ENCODE data around the gene TMEM109.

Gene TMEM109

DNA sequence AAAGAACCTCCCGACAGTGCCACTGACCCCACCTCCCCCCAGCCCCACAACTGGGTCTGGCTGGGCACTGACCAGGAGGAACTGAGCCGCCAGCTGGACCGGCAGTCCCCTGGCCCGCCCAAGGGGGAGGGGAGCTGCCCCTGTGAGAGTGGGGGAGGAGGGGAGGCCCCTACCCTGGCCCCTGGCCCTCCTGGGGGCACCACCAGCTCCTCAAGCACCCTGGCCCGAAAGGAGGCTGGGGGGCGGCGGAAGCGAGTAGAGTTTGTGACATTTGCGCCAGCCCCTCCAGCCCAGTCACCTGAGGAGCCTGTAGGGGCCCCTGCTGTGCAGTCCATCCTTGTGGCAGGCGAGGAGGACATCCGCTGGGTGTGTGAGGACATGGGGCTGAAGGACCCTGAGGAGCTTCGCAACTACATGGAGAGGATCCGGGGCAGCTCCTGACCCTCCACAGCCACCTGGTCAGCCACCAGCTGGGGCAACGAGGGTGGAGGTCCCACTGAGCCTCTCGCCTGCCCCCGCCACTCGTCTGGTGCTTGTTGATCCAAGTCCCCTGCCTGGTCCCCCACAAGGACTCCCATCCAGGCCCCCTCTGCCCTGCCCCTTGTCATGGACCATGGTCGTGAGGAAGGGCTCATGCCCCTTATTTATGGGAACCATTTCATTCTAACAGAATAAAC, 22.6 kb downstream of the TMEM109 start:
- H3K36me3 ChIP-seq (ENCODE audit: control insufficient read depth, insufficient read depth, low read length), result peaks cover 26% of the 10 kb centered on the region
- TF ChIP-seq, protein P1, sequence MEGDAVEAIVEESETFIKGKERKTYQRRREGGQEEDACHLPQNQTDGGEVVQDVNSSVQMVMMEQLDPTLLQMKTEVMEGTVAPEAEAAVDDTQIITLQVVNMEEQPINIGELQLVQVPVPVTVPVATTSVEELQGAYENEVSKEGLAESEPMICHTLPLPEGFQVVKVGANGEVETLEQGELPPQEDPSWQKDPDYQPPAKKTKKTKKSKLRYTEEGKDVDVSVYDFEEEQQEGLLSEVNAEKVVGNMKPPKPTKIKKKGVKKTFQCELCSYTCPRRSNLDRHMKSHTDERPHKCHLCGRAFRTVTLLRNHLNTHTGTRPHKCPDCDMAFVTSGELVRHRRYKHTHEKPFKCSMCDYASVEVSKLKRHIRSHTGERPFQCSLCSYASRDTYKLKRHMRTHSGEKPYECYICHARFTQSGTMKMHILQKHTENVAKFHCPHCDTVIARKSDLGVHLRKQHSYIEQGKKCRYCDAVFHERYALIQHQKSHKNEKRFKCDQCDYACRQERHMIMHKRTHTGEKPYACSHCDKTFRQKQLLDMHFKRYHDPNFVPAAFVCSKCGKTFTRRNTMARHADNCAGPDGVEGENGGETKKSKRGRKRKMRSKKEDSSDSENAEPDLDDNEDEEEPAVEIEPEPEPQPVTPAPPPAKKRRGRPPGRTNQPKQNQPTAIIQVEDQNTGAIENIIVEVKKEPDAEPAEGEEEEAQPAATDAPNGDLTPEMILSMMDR (IDR thresholded peaks at IDR 0.05; ENCODE audit: insufficient read depth, low read length, poor library complexity, severe bottlenecking), result no peak
- H3K4me3 ChIP-seq (replicated peaks; ENCODE audit: low read depth, low read length), result no peak overlapping the region
- H3K27me3 ChIP-seq (replicated peaks; ENCODE audit: control insufficient read depth, insufficient read depth, low read length), result no peaks in the 10 kb centered on the region
- DNase-seq (ENCODE audit: extremely low read depth, insufficient read length), result no peak

DNA sequence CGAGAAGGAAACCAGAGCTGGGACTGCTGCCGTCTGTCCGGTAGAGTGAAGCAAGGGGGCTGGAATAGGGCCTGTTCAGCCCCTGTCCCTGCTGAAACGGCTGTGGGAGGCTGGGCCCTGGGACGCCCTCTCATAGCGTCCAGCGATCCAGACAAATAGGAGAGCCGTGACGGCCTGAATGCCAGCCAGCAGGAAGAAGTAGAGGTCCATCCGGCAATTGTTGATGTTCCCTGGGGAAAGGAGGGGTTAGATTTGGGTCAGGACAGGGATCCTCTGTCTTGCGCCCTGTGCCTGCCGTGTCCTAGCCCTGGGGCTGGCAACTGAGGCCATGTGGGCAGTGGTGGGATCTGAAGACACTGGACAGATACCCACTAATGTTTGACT, 23.2 kb downstream of the TMEM109 start:
- Histone ChIP-seq H3K27me3 (replicated peaks; ENCODE audit: control insufficient read depth, insufficient read depth, low read length) (no peaks in the 10 kb centered on the region), H3K4me3 (replicated peaks; ENCODE audit: low read depth, low read length) (no peak overlapping the region), H3K36me3 (ENCODE audit: control insufficient read depth, insufficient read depth, low read length) (peaks cover 31% of the 10 kb centered on the region)
- TF ChIP-seq, protein P1 (IDR thresholded peaks at IDR 0.05; ENCODE audit: insufficient read depth, low read length, poor library complexity, severe bottlenecking), result no peak
- no peak for DNase-seq (ENCODE audit: extremely low read depth, insufficient read length)

DNA sequence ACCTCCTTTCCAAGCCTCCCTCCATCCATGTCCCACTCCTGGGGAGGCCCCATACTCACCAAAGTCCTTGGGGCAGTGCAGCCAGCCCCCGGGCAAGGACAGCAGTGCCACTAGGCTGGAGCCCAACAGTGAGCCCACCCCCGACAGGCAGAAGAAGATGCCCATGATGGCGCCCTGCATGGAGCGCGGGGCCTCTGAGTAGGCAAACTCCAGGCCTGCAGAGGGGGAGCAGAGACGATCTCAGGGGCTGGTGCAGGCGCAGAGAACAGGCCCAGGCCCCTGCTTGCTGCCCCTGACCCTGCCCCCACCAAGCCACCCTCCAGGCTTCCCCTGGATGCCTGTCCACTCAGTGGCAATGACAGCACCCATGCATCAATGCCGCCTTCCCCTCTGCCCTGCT, 23.9 kb downstream of the TMEM109 start:
- Histone ChIP-seq H3K27me3 (replicated peaks; ENCODE audit: control insufficient read depth, insufficient read depth, low read length) (no peaks in the 10 kb centered on the region), H3K36me3 (ENCODE audit: control insufficient read depth, insufficient read depth, low read length) (peaks cover 36% of the 10 kb centered on the region), H3K4me3 (replicated peaks; ENCODE audit: low read depth, low read length) (no peak overlapping the region)
- TF ChIP-seq, protein P1 (IDR thresholded peaks at IDR 0.05; ENCODE audit: insufficient read depth, low read length, poor library complexity, severe bottlenecking), result no peak
- DNase-seq (ENCODE audit: extremely low read depth, insufficient read length), result no peak

DNA sequence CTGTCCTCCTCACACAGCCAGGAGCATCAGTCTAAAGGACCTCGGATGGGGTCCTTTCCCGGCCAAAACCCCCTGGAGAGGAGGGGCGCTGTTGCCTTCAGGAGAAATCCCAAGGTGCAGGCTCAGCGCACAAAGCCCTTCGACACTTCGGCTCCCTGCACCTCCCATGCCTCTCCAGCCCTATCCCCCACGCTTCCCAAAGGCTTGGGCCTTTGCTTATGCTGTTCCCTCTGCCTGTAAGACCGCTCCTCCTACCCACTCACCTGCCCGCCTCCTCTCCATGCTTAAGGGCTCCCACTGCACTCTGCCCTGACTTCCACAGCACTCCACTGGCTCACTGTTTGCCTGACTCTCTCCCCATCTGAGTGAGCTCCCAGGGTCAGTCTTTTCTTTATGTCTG, 24.5 kb downstream of the TMEM109 start:
- TF ChIP-seq, protein P1 (IDR thresholded peaks at IDR 0.05; ENCODE audit: insufficient read depth, low read length, poor library complexity, severe bottlenecking), result no peak
- Histone ChIP-seq H3K36me3 (ENCODE audit: control insufficient read depth, insufficient read depth, low read length) (peaks cover 40% of the 10 kb centered on the region), H3K4me3 (replicated peaks; ENCODE audit: low read depth, low read length) (no peak overlapping the region), H3K27me3 (replicated peaks; ENCODE audit: control insufficient read depth, insufficient read depth, low read length) (no peaks in the 10 kb centered on the region)
- DNase-seq (ENCODE audit: extremely low read depth, insufficient read length), result no peak

DNA sequence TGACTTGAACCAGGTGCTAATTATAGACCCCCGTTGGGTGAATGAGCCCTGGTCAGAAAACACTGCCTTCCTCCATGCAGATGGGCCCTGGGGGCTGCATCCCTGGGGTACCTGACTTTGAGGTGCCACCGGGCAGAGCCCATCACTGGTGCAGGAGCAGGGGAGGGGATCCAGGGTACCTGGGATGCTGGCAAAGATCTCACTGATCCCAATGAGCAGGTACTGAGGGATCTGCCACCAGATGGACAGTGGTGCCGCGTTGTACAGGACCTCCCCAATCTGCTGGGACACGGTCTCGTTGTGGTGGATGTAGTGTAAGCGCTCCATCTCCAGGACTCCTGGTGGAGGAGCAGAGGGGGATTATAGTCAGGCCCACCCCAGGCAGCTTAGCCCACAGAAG, 25.3 kb downstream of the TMEM109 start:
- no peak for DNase-seq (ENCODE audit: extremely low read depth, insufficient read length)
- Histone ChIP-seq H3K36me3 (ENCODE audit: control insufficient read depth, insufficient read depth, low read length) (peaks cover 42% of the 10 kb centered on the region), H3K4me3 (replicated peaks; ENCODE audit: low read depth, low read length) (no peak overlapping the region), H3K27me3 (replicated peaks; ENCODE audit: control insufficient read depth, insufficient read depth, low read length) (no peaks in the 10 kb centered on the region)
- TF ChIP-seq, protein P1 (IDR thresholded peaks at IDR 0.05; ENCODE audit: insufficient read depth, low read length, poor library complexity, severe bottlenecking), result no peak

DNA sequence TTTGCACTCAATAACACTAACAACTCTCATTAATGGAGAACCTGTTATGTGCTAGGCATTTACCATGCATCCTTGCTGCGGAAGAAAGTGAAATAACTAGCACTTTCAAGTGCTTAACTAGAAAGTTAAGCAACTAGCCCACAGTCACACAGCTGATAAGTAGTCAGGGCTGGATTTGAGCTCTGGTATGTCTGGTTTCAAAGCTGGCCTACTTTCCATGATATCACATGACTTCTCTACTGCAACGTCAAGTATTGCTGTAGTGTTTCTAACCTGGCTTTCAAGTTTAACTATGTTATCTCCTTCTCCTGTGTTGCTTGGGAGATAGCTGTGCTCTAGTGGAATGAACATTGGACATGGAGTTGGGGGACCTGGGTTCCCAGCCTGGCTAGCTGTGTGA, 25.9 kb downstream of the TMEM109 start:
- Histone ChIP-seq H3K4me3 (replicated peaks; ENCODE audit: low read depth, low read length) (no peak overlapping the region), H3K27me3 (replicated peaks; ENCODE audit: control insufficient read depth, insufficient read depth, low read length) (no peaks in the 10 kb centered on the region), H3K36me3 (ENCODE audit: control insufficient read depth, insufficient read depth, low read length) (peaks cover 43% of the 10 kb centered on the region)
- TF ChIP-seq, protein P1 (IDR thresholded peaks at IDR 0.05; ENCODE audit: insufficient read depth, low read length, poor library complexity, severe bottlenecking), result no peak
- no peak for DNase-seq (ENCODE audit: extremely low read depth, insufficient read length)
